Panc1 (cell line): Measurements from ENCODE around the gene GRAMD1B. TPM values are rescaled to one million over a fixed set of nuclear protein-coding genes. Genes with fewer than 3 reads are reported as not detected.
A peak's percentile ranks its signal among the peaks of the same experiment; 100 is the strongest.

Experiments used
- ATAC-seq: fragments of 200-7000 bp; cut with Tn5 transposase; 2 replicates; pipeline ENCODE4 v1.9.1; 2020; ENCODE audit warnings: mild to moderate bottlenecking, moderate library complexity
- BruUV-seq: library from RNA; stranded (reverse); fragments of 400-500 nt; replicated peaks from 2 replicates; lab custom pipeline; 2021; lab: Mats Ljungman, UMichigan
- CTCF ChIA-PET: fragments of 300-600 bp; sonication (Branson Sonifier 250); formaldehyde crosslinking; loops from one replicate; lab custom pipeline; 2022; ENCODE audit warnings: antibody characterized with exemption; lab: Charles Lee
- POLR2A ChIA-PET: fragments of 300-600 bp; sonication (Branson Sonifier 250); formaldehyde crosslinking; loops from one replicate; lab custom pipeline; 2022; ENCODE audit warnings: antibody characterized with exemption; lab: Charles Lee
- DNase-seq: peaks from one replicate; pipeline ENCODE4 v3.0.0-alpha.2; 2010; ENCODE audit warnings: low read depth, low spot score
- H3K27ac ChIP-seq: 2 replicates; pipeline ENCODE4 v1.5.1; 2011; ENCODE audit warnings: mild to moderate bottlenecking, low read length, inconsistent platforms
- H3K27me3 ChIP-seq: fragments of 200-500 bp; sonication (Bioruptor generic); 2 replicates; pipeline ENCODE4 v1.6.0; 2014; ENCODE audit warnings: low read length, inconsistent platforms; ENCODE audit not compliant: control insufficient read depth, insufficient read depth
- H3K36me3 ChIP-seq: fragments of 200-500 bp; sonication (Bioruptor generic); 2 replicates; pipeline ENCODE4 v1.5.1; 2014; ENCODE audit warnings: inconsistent platforms, mild to moderate bottlenecking, low read length, moderate library complexity; ENCODE audit not compliant: control insufficient read depth, insufficient read depth
- H3K4me1 ChIP-seq: 2 replicates; pipeline ENCODE4 v1.5.1; 2011; ENCODE audit warnings: inconsistent platforms, mild to moderate bottlenecking, low read length, moderate library complexity; ENCODE audit not compliant: control insufficient read depth, insufficient read depth
- H3K4me3 ChIP-seq, 2 experiments: 2 replicates each; pipeline ENCODE4 v1.5.1; 2011 to 2012; ENCODE audit warnings: low read depth in 2 of 2, low read length in 2 of 2, mild to moderate bottlenecking in 2 of 2, inconsistent platforms in 1 of 2, moderate library complexity in 1 of 2
- H3K9me3 ChIP-seq: fragments of 200-500 bp; sonication (Bioruptor generic); 2 replicates; pipeline ENCODE4 v1.5.1; 2014; ENCODE audit warnings: low read depth, mild to moderate bottlenecking, inconsistent platforms, low read length, moderate library complexity; ENCODE audit not compliant: control insufficient read depth, insufficient read depth
- POLR2AphosphoS5 ChIP-seq: IDR thresholded peaks from 2 replicates; pipeline ENCODE4 v1.6.1; 2012; ENCODE audit warnings: mild to moderate bottlenecking, low read depth, low read length, moderate library complexity
- SIN3A ChIP-seq: IDR thresholded peaks from 2 replicates; pipeline ENCODE4 v1.6.1; 2012; ENCODE audit warnings: low read depth, mild to moderate bottlenecking, low read length, moderate library complexity, borderline replicate concordance; ENCODE audit not compliant: insufficient read depth
- TCF7L2 ChIP-seq: IDR thresholded peaks from 2 replicates; pipeline ENCODE4 v1.6.1; 2011; ENCODE audit warnings: mild to moderate bottlenecking, low read depth, low read length, inconsistent platforms
- in situ Hi-C: cut with HindIII; loops from 2 replicates; pipeline ENCODE4 v1.10.0; 2016; ENCODE audit warnings: low sequenced_read_pairs, low pct_unique_long_range_greater_than_20kb
- intact Hi-C: fragments of 100-400 bp; cut with micrococcal nuclease; formaldehyde crosslinking; loops from one replicate; pipeline ENCODE4 v1.10.0; 2022; ENCODE audit not compliant: unreplicated experiment
- total RNA-seq: library from RNA; stranded (reverse); gene quantifications from one replicate; pipeline ENCODE4 v1.2.1, GENCODE V29; 2021; ENCODE audit not compliant: unreplicated experiment
- TF ChIP-seq, protein P1 (sequence below), 2 experiments: IDR thresholded peaks; 2 replicates each; pipeline ENCODE4 v1.6.1; 2011 to 2012; ENCODE audit warnings: low read depth in 2 of 2, control low read depth in 1 of 2, low read length in 1 of 2, mild to moderate bottlenecking in 1 of 2, moderate library complexity in 1 of 2; ENCODE audit not compliant: insufficient read depth in 1 of 2
- TF ChIP-seq, protein P2 (sequence below): fragments of 450-650 bp; IDR thresholded peaks from 2 replicates; pipeline ENCODE4 v1.5.1; 2017; ENCODE audit warnings: mild to moderate bottlenecking

Gene GRAMD1B
- total RNA-seq, 1 experiment from 2014 or later, result 0.46 TPM

DNA sequence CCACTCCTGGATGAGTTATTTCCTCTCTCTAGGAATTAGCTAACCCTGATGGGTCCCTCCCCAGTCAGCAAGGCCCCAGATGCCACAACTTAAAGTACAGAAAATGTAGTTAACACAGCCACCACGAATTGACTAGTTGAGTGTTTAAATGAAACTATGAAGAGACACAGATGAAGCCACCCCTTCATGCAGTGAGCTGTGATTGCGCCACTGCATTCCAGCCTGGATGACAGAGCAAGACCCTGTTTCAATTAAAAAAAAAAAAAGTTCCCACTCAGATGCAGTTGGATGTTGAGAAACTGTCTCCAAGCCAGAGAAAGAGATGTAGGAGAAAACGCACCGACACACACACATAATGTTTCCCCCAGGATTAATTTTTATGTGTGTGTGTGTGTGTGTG, 171.1 kb downstream of the GRAMD1B start:
- ChIA-PET CTCF (interaction anchor here (0.7 kb wide), 1 partner anchor 15 kb away, joined by 3 read pairs; no protein-coding TSS in a partner anchor), POLR2A (no interaction called here)
- Histone ChIP-seq H3K27me3 (peaks cover 5% of the 10 kb centered on the region; the same call in 1 of the 2 replicates), H3K36me3 (no peaks in the 10 kb centered on the region), H3K4me1 (no peaks in the 10 kb centered on the region), H3K9me3 (no peaks in the 10 kb centered on the region), H3K27ac (no peak overlapping the region), H3K4me3 (no peak overlapping the region)
- intact Hi-C loops, result no loop called here
- in situ Hi-C loops, result no loop called here
- TF ChIP-seq TCF7L2 (no peak), SIN3A (no peak), POLR2AphosphoS5 (no peak)
- TF ChIP-seq, protein P1, sequence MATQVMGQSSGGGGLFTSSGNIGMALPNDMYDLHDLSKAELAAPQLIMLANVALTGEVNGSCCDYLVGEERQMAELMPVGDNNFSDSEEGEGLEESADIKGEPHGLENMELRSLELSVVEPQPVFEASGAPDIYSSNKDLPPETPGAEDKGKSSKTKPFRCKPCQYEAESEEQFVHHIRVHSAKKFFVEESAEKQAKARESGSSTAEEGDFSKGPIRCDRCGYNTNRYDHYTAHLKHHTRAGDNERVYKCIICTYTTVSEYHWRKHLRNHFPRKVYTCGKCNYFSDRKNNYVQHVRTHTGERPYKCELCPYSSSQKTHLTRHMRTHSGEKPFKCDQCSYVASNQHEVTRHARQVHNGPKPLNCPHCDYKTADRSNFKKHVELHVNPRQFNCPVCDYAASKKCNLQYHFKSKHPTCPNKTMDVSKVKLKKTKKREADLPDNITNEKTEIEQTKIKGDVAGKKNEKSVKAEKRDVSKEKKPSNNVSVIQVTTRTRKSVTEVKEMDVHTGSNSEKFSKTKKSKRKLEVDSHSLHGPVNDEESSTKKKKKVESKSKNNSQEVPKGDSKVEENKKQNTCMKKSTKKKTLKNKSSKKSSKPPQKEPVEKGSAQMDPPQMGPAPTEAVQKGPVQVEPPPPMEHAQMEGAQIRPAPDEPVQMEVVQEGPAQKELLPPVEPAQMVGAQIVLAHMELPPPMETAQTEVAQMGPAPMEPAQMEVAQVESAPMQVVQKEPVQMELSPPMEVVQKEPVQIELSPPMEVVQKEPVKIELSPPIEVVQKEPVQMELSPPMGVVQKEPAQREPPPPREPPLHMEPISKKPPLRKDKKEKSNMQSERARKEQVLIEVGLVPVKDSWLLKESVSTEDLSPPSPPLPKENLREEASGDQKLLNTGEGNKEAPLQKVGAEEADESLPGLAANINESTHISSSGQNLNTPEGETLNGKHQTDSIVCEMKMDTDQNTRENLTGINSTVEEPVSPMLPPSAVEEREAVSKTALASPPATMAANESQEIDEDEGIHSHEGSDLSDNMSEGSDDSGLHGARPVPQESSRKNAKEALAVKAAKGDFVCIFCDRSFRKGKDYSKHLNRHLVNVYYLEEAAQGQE (IDR thresholded peaks at IDR 0.05; ENCODE audit: insufficient read depth in 1 of 2, low read depth in 2 of 2, low read length in 1 of 2), result no peak
- TF ChIP-seq, protein P2, sequence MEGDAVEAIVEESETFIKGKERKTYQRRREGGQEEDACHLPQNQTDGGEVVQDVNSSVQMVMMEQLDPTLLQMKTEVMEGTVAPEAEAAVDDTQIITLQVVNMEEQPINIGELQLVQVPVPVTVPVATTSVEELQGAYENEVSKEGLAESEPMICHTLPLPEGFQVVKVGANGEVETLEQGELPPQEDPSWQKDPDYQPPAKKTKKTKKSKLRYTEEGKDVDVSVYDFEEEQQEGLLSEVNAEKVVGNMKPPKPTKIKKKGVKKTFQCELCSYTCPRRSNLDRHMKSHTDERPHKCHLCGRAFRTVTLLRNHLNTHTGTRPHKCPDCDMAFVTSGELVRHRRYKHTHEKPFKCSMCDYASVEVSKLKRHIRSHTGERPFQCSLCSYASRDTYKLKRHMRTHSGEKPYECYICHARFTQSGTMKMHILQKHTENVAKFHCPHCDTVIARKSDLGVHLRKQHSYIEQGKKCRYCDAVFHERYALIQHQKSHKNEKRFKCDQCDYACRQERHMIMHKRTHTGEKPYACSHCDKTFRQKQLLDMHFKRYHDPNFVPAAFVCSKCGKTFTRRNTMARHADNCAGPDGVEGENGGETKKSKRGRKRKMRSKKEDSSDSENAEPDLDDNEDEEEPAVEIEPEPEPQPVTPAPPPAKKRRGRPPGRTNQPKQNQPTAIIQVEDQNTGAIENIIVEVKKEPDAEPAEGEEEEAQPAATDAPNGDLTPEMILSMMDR, result no peak
- DNase-seq (no peak), ATAC-seq (no peak)
- no TSS peak for BruUV-seq

DNA sequence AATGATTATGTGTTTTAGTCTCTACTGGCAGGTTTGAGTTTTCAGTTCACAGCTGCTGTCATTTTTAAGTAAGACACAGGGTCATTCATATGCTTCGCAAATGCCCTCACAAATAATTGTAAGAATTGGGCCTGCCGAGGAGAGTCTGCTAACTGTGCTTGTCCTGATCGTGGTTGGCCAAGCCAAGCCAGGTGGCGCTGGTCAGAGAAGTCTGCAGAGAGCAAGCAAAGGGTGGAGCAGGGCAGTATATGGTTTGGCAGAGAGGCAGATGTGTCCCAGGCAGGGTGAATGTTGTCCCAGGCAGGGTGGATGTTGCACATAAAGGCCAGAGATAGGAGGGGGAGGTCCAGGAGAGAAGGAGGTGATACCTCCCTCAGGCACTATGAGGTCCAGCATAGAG, 171.7 kb downstream of the GRAMD1B start:
- H3K9me3 ChIP-seq, result no peaks in the 10 kb centered on the region
- peak; percentile 69; the same call in 1 of the 2 replicates for ATAC-seq
- no peak overlapping the region for H3K4me3 ChIP-seq
- in situ Hi-C loops, result no loop called here
- H3K4me1 ChIP-seq, result no peaks in the 10 kb centered on the region
- TF ChIP-seq POLR2AphosphoS5, result no peak
- TF ChIP-seq, protein P1 (IDR thresholded peaks at IDR 0.05; ENCODE audit: insufficient read depth in 1 of 2, low read depth in 2 of 2, low read length in 1 of 2), result no peak
- TF ChIP-seq TCF7L2, result no peak
- TF ChIP-seq, protein P2, result no peak
- no peak for TF ChIP-seq SIN3A
- no peaks in the 10 kb centered on the region for H3K36me3 ChIP-seq
- H3K27me3 ChIP-seq, result peaks cover 7% of the 10 kb centered on the region; the same call in 1 of the 2 replicates
- DNase-seq, result no peak
- intact Hi-C loops, result no loop called here
- ChIA-PET CTCF (interaction anchor here (0.7 kb wide), 1 partner anchor 16 kb away, joined by 3 read pairs; no protein-coding TSS in a partner anchor), POLR2A (no interaction called here)
- no TSS peak for BruUV-seq
- H3K27ac ChIP-seq, result no peak overlapping the region
